Stimulated activated naive B cell treated with anti-CD40 and anti-IgM and Interleukin-4, amounts not matched to agents 10 μg/mL and 1 μg/mL and 100 μg/mL, for 72 hours (primary cell): Measurements from ENCODE around the gene PDS5B.

ENCODE experiments used
- ATAC-seq, 2 donors: fragments of 150-1000 bp; cut with Tn5 transposase; replicated peaks; 2 replicates each; pipeline ENCODE4 v1.10.0; 2021; ENCODE audit warnings: moderate library complexity in 1 of 2
- DNase-seq: peaks from one replicate; pipeline ENCODE4 v3.0.0; 2021
- H3K27ac Mint-ChIP-seq: one replicate; pipeline ENCODE4 v1.8.0; 2022; ENCODE audit warnings: mild to moderate bottlenecking, mixed read lengths
- H3K27me3 Mint-ChIP-seq, 2 donors: one replicate each; pipeline ENCODE4 v1.8.0; 2022; ENCODE audit warnings: mixed read lengths in 2 of 2
- H3K36me3 Mint-ChIP-seq, 2 donors: one replicate each; pipeline ENCODE4 v1.8.0; 2022; ENCODE audit warnings: mixed read lengths in 2 of 2, mild to moderate bottlenecking in 1 of 2
- H3K4me1 Mint-ChIP-seq, 2 donors: one replicate each; pipeline ENCODE4 v1.8.0; 2022; ENCODE audit warnings: mixed read lengths in 2 of 2, mild to moderate bottlenecking in 1 of 2
- H3K4me3 Mint-ChIP-seq, 2 donors: one replicate each; pipeline ENCODE4 v1.8.0; 2022; ENCODE audit warnings: mild to moderate bottlenecking in 2 of 2, mixed read lengths in 2 of 2, moderate library complexity in 1 of 2
- H3K9me3 Mint-ChIP-seq, 2 donors: one replicate each; pipeline ENCODE4 v1.8.0; 2022; ENCODE audit warnings: mixed read lengths in 2 of 2, mild to moderate bottlenecking in 1 of 2

Gene PDS5B

GRCh38 chr13:32616883-32617511 is 30.7 kb downstream of the PDS5B start:
- H3K4me3 Mint-ChIP-seq = no peak overlapping the region
- peaks cover 18 to 25% of the 10 kb centered on the region in 2 donors for H3K36me3 Mint-ChIP-seq
- DNase-seq = no peak
- no peak for ATAC-seq
- H3K27ac Mint-ChIP-seq = no peak overlapping the region
- peaks cover 14 to 53% of the 10 kb centered on the region in 2 donors for H3K4me1 Mint-ChIP-seq
- no peaks in the 10 kb centered on the region for H3K27me3 Mint-ChIP-seq
- H3K9me3 Mint-ChIP-seq = peaks cover 0 to 9% of the 10 kb centered on the region in 2 donors

GRCh38 chr13:32622827-32623226 is 36.6 kb downstream of the PDS5B start:
- no peak for ATAC-seq
- H3K4me1 Mint-ChIP-seq = peaks cover 31 to 54% of the 10 kb centered on the region in 2 donors
- H3K36me3 Mint-ChIP-seq = peaks cover 22 to 27% of the 10 kb centered on the region in 2 donors

GRCh38 chr13:32624441-32624840 is 38.2 kb downstream of the PDS5B start:
- ATAC-seq = no peak
- Mint-ChIP-seq H3K4me3 (no peak overlapping the region), H3K27ac (no peak overlapping the region), H3K9me3 (peaks cover 7 to 13% of the 10 kb centered on the region in 2 donors), H3K27me3 (no peaks in the 10 kb centered on the region), H3K4me1 (peaks cover 26 to 47% of the 10 kb centered on the region in 2 donors), H3K36me3 (peaks cover 16 to 26% of the 10 kb centered on the region in 2 donors)
- DNase-seq = no peak

More at GRCh38 chr13:32622827-32623226, 36.6 kb downstream of the PDS5B start:
- Mint-ChIP-seq H3K9me3 (peaks cover 7 to 13% of the 10 kb centered on the region in 2 donors), H3K4me3 (no peak overlapping the region), H3K27me3 (no peaks in the 10 kb centered on the region), H3K27ac (no peak overlapping the region)
- no peak for DNase-seq

GRCh38 chr13:32627793-32628192 is 41.5 kb downstream of the PDS5B start:
- DNase-seq (no peak), ATAC-seq (no peak)
- Mint-ChIP-seq H3K4me3 (no peak overlapping the region), H3K4me1 (peaks cover 27 to 55% of the 10 kb centered on the region in 2 donors), H3K27me3 (no peaks in the 10 kb centered on the region), H3K9me3 (peaks cover 4% of the 10 kb centered on the region in 2 donors), H3K27ac (no peak overlapping the region), H3K36me3 (peaks cover 9 to 19% of the 10 kb centered on the region in 2 donors)

- no peaks in the 10 kb centered on the region for H3K27me3 Mint-ChIP-seq
- no peak for DNase-seq
- no peak overlapping the region for H3K4me3 Mint-ChIP-seq
- peaks cover 5 to 16% of the 10 kb centered on the region in 2 donors for H3K36me3 Mint-ChIP-seq
- H3K9me3 Mint-ChIP-seq = no peaks in the 10 kb centered on the region
- ATAC-seq = no peak
- H3K4me1 Mint-ChIP-seq = peaks cover 28 to 55% of the 10 kb centered on the region in 2 donors
- H3K27ac Mint-ChIP-seq = no peak overlapping the region
Observed at GRCh38 chr13:32629313-32629712, 43.1 kb downstream of the PDS5B start.

GRCh38 chr13:32629866-32630265 is 43.6 kb downstream of the PDS5B start:
- peaks cover 24 to 50% of the 10 kb centered on the region in 2 donors for H3K4me1 Mint-ChIP-seq

GRCh38 chr13:32632343-32632909 is 46.2 kb downstream of the PDS5B start:
- no peak overlapping the region for H3K27ac Mint-ChIP-seq
- peaks cover 5 to 16% of the 10 kb centered on the region in 2 donors for H3K36me3 Mint-ChIP-seq
- ATAC-seq (no peak), DNase-seq (no peak)
- H3K9me3 Mint-ChIP-seq = no peaks in the 10 kb centered on the region
- H3K4me1 Mint-ChIP-seq = peaks cover 12 to 33% of the 10 kb centered on the region in 2 donors
- H3K27me3 Mint-ChIP-seq = no peaks in the 10 kb centered on the region
- H3K4me3 Mint-ChIP-seq = no peak overlapping the region

More at GRCh38 chr13:32629866-32630265, 43.6 kb downstream of the PDS5B start:
- H3K9me3 Mint-ChIP-seq = no peaks in the 10 kb centered on the region
- no peak overlapping the region for H3K4me3 Mint-ChIP-seq
- peaks cover 5 to 16% of the 10 kb centered on the region in 2 donors for H3K36me3 Mint-ChIP-seq
- H3K27me3 Mint-ChIP-seq = no peaks in the 10 kb centered on the region
- DNase-seq (no peak), ATAC-seq (no peak)
- H3K27ac Mint-ChIP-seq = no peak overlapping the region

GRCh38 chr13:32636711-32637110 is 50.5 kb downstream of the PDS5B start:
- no peak for ATAC-seq
- Mint-ChIP-seq H3K4me3 (no peak overlapping the region), H3K4me1 (peaks cover 8 to 14% of the 10 kb centered on the region in 2 donors), H3K36me3 (no peaks in the 10 kb centered on the region), H3K27me3 (no peaks in the 10 kb centered on the region), H3K9me3 (no peaks in the 10 kb centered on the region), H3K27ac (no peak overlapping the region)
- DNase-seq = no peak

- H3K9me3 Mint-ChIP-seq = no peaks in the 10 kb centered on the region
- no peak overlapping the region for H3K27ac Mint-ChIP-seq
- H3K4me3 Mint-ChIP-seq = no peak overlapping the region
- H3K4me1 Mint-ChIP-seq = peaks cover 18 to 26% of the 10 kb centered on the region in 2 donors
- ATAC-seq (no peak), DNase-seq (no peak)
- no peaks in the 10 kb centered on the region for H3K27me3 Mint-ChIP-seq
- H3K36me3 Mint-ChIP-seq = no peaks in the 10 kb centered on the region
Observed at GRCh38 chr13:32638739-32639138, 52.5 kb downstream of the PDS5B start.

- ATAC-seq (peak; percentile 76 to 78), DNase-seq (no peak)
- H3K27ac Mint-ChIP-seq = no peak overlapping the region
- no peak overlapping the region for H3K4me3 Mint-ChIP-seq
- no peaks in the 10 kb centered on the region for H3K9me3 Mint-ChIP-seq
- H3K36me3 Mint-ChIP-seq = no peaks in the 10 kb centered on the region
- no peaks in the 10 kb centered on the region for H3K27me3 Mint-ChIP-seq
- peaks cover 17 to 32% of the 10 kb centered on the region in 2 donors for H3K4me1 Mint-ChIP-seq
Observed at GRCh38 chr13:32639502-32640105, 53.4 kb downstream of the PDS5B start.

- peak in 1 of 2 donors; percentile 45 for ATAC-seq
- Mint-ChIP-seq H3K27ac (no peak overlapping the region), H3K4me1 (peaks cover 34 to 60% of the 10 kb centered on the region in 2 donors)
Observed at GRCh38 chr13:32642316-32642715, 56.1 kb downstream of the PDS5B start.

GRCh38 chr13:32642858-32643257 is 56.6 kb downstream of the PDS5B start:
- Mint-ChIP-seq H3K36me3 (peaks cover 0 to 3% of the 10 kb centered on the region in 2 donors), H3K4me1 (peaks cover 37 to 65% of the 10 kb centered on the region in 2 donors)
- peak in 1 of 2 donors; percentile 33 for ATAC-seq

More at GRCh38 chr13:32642316-32642715, 56.1 kb downstream of the PDS5B start:
- Mint-ChIP-seq H3K4me3 (no peak overlapping the region), H3K36me3 (no peaks in the 10 kb centered on the region), H3K9me3 (no peaks in the 10 kb centered on the region), H3K27me3 (no peaks in the 10 kb centered on the region)
- no peak for DNase-seq

GRCh38 chr13:32645854-32646253 is 59.6 kb downstream of the PDS5B start:
- Mint-ChIP-seq H3K4me1 (peaks cover 47 to 86% of the 10 kb centered on the region in 2 donors), H3K4me3 (peak overlapping the region in 1 of 2 donors; percentile 22), H3K27ac (peak overlapping the region; percentile 63), H3K27me3 (no peaks in the 10 kb centered on the region), H3K36me3 (peaks cover 2 to 4% of the 10 kb centered on the region in 2 donors), H3K9me3 (no peaks in the 10 kb centered on the region)
- DNase-seq (no peak), ATAC-seq (peak; percentile 50 to 59)

More at GRCh38 chr13:32642858-32643257, 56.6 kb downstream of the PDS5B start:
- no peaks in the 10 kb centered on the region for H3K27me3 Mint-ChIP-seq
- DNase-seq = no peak
- no peaks in the 10 kb centered on the region for H3K9me3 Mint-ChIP-seq
- H3K4me3 Mint-ChIP-seq = no peak overlapping the region
- no peak overlapping the region for H3K27ac Mint-ChIP-seq

GRCh38 chr13:32647926-32648325 is 61.7 kb downstream of the PDS5B start:
- Mint-ChIP-seq H3K4me3 (no peak overlapping the region), H3K9me3 (no peaks in the 10 kb centered on the region), H3K4me1 (peaks cover 35 to 68% of the 10 kb centered on the region in 2 donors), H3K36me3 (peaks cover 2 to 8% of the 10 kb centered on the region in 2 donors), H3K27ac (peak overlapping the region; percentile 59), H3K27me3 (no peaks in the 10 kb centered on the region)
- no peak for DNase-seq
- peak; percentile 23 to 54 for ATAC-seq
